RWPE2 (cell line): Measurements from ENCODE around the gene OBP2A.

ENCODE experiments used
- ATAC-seq: fragments of 200-7000 bp; cut with Tn5 transposase; 3 replicates; pipeline ENCODE4 v1.9.1; 2021; ENCODE audit warnings: low read depth
- DNase-seq: peaks from one replicate; pipeline ENCODE4 v3.0.0-alpha.2; 2020; ENCODE audit warnings: low spot score
- H3K27ac ChIP-seq: fragments of 450-650 bp; 2 replicates; pipeline ENCODE4 v1.5.1; 2017; ENCODE audit warnings: mild to moderate bottlenecking; ENCODE audit not compliant: poor library complexity, severe bottlenecking
- H3K27me3 ChIP-seq: fragments of 250-450 bp; sonication (Bioruptor Pico); 2 replicates; pipeline ENCODE4 v1.5.1; 2021; ENCODE audit warnings: mild to moderate bottlenecking, moderate library complexity; ENCODE audit not compliant: insufficient read depth, poor library complexity, severe bottlenecking
- H3K36me3 ChIP-seq: fragments of 250-450 bp; sonication (Bioruptor Pico); 2 replicates; pipeline ENCODE4 v1.5.1; 2020; ENCODE audit warnings: low read depth, mild to moderate bottlenecking, moderate library complexity
- H3K4me1 ChIP-seq: fragments of 250-450 bp; sonication (Bioruptor Pico); 2 replicates; pipeline ENCODE4 v1.5.1; 2021; ENCODE audit warnings: mild to moderate bottlenecking, moderate library complexity; ENCODE audit not compliant: insufficient read depth, poor library complexity, severe bottlenecking
- H3K4me3 ChIP-seq: fragments of 250-450 bp; sonication (Bioruptor Pico); 2 replicates; pipeline ENCODE4 v1.5.1; 2021; ENCODE audit warnings: mild to moderate bottlenecking, moderate library complexity; ENCODE audit not compliant: severe bottlenecking
- H3K9me3 ChIP-seq: fragments of 250-450 bp; sonication (Bioruptor Pico); 2 replicates; pipeline ENCODE4 v1.5.1; 2021; ENCODE audit warnings: mild to moderate bottlenecking, moderate library complexity; ENCODE audit not compliant: severe bottlenecking
- TF ChIP-seq, protein P1 (sequence below): fragments of 450-650 bp; IDR thresholded peaks from one replicate; pipeline ENCODE4 v1.5.1; 2017; ENCODE audit warnings: mild to moderate bottlenecking, moderate library complexity; ENCODE audit not compliant: poor library complexity, severe bottlenecking

The OBP2A gene

DNA sequence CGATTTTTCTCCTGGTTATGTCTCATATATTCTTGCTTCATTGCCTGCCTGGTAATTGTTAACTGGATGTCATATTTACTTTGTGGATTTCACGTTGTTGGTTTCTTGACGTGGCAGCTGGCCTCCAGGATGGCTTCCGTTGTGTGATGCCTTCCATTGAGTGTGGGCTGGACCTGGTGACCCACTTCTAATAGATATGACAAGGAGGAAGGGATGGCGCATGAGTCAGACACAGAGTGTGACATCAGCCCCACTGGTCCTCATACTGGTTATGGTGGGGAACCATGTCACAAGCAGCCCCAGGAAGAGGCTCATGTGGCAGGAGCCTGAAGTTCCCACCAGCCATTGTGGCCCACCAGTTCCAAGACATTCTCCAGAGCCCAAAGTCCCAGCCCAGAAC is 9.3 kb downstream of the OBP2A start:
- H3K36me3 ChIP-seq: no peaks in the 10 kb centered on the region
- TF ChIP-seq, protein P1, sequence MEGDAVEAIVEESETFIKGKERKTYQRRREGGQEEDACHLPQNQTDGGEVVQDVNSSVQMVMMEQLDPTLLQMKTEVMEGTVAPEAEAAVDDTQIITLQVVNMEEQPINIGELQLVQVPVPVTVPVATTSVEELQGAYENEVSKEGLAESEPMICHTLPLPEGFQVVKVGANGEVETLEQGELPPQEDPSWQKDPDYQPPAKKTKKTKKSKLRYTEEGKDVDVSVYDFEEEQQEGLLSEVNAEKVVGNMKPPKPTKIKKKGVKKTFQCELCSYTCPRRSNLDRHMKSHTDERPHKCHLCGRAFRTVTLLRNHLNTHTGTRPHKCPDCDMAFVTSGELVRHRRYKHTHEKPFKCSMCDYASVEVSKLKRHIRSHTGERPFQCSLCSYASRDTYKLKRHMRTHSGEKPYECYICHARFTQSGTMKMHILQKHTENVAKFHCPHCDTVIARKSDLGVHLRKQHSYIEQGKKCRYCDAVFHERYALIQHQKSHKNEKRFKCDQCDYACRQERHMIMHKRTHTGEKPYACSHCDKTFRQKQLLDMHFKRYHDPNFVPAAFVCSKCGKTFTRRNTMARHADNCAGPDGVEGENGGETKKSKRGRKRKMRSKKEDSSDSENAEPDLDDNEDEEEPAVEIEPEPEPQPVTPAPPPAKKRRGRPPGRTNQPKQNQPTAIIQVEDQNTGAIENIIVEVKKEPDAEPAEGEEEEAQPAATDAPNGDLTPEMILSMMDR: no peak
- H3K4me3 ChIP-seq: no peak overlapping the region
- H3K9me3 ChIP-seq: no peaks in the 10 kb centered on the region
- ATAC-seq (no peak), DNase-seq (no peak)
- no peak overlapping the region for H3K27ac ChIP-seq
- H3K4me1 ChIP-seq: no peaks in the 10 kb centered on the region
- H3K27me3 ChIP-seq: no peaks in the 10 kb centered on the region

DNA sequence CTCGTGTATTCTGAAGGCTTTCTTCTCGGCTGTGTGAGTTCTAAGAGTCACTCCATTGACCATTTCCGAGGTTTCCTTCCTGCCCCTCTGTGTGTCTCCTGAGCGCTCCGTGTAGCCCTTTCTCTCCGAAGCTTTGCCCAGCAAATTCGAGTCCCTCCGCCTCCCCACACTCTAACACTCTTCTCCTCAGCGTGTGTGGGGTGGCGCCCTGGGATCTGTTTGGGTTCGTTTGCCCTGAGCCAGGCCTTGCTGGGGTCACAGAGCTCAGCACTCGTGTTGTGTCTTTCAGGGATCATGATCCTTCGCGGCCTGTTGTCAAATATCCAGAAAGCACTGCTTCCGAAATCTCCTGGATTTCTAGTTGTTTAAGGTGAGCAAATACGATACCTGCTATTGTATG is 10.0 kb downstream of the OBP2A start:
- Histone ChIP-seq H3K27ac (no peak overlapping the region), H3K4me1 (no peaks in the 10 kb centered on the region), H3K9me3 (no peaks in the 10 kb centered on the region), H3K36me3 (no peaks in the 10 kb centered on the region), H3K27me3 (no peaks in the 10 kb centered on the region), H3K4me3 (no peak overlapping the region)
- ATAC-seq (no peak), DNase-seq (no peak)
- TF ChIP-seq, protein P1: no peak

DNA sequence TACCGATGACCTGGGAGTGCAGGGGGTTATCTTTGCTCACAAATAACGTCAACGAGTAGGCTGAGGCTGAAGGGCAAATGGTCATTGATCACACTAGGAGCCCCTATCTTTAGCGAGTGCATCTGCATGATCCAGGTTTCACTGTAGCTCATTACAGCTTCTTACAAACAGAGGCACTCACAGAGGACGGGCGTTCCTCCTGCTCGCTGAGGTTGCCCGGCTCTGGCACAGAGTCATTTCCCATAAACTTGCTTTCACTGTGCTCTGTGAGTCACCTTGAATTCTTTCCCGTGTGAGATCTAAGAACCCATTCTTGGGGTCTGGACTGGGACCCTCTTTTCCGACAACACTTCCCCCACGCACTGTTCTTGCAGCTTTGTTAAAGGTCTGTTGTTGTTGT is 13.7 kb downstream of the OBP2A start:
- TF ChIP-seq, protein P1: no peak
- H3K4me1 ChIP-seq: no peaks in the 10 kb centered on the region
- 0 out of 3 replicates have a peak, but pooled peaks have one; percentile 31 for ATAC-seq

DNA sequence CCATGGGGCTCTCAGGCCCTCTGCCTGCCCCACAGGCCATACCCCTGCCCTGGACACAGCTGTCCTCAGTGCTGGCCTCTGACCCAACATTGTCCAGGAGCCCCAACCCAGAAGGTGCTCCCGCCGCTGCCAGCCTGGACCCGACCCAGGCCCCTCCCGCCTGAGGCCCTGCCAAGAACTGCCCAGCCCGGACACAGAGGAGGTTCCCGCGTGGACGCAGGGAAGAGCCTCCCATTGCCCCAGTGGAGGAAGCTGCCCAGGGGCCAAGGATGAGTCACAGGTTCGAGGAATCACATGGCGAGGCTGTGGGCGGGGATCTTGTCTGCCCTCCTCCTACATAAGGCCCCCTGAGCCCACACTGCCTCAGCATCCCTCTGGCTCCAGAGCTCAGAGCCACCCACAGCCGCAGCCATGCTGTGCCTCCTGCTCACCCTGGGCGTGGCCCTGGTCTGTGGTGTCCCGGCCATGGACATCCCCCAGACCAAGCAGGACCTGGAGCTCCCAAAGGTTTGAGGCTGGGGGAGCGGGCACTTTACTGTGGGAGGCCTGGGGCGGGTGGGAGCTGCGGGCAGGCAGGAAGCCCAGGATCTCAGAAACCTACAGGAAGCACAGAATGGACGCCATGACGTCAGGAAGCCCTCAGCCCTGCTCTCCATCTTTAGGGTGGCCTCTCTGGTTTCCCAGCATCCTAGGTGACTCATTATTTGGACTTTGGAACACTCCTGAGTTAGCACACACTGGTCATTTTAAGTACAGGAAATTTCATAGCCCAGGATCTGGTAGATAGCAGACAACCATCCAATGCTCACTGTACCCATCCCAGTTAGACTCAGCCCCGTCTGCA is 15.7 kb downstream of the OBP2A start, which contains the start of gene PAEP:
TSS of gene PAEP (plus strand) at position 366 of the 844 bp plus-strand sequence.
- TF ChIP-seq, protein P1: no peak
- H3K4me3 ChIP-seq: no peak within 1 kb of the TSS
- ATAC-seq: no peak

More for the DNA sequence above, 13.7 kb downstream of the OBP2A start:
- Histone ChIP-seq H3K27ac (no peak overlapping the region), H3K36me3 (no peaks in the 10 kb centered on the region), H3K27me3 (no peaks in the 10 kb centered on the region), H3K9me3 (no peaks in the 10 kb centered on the region), H3K4me3 (no peak overlapping the region)
- DNase-seq: no peak

DNA sequence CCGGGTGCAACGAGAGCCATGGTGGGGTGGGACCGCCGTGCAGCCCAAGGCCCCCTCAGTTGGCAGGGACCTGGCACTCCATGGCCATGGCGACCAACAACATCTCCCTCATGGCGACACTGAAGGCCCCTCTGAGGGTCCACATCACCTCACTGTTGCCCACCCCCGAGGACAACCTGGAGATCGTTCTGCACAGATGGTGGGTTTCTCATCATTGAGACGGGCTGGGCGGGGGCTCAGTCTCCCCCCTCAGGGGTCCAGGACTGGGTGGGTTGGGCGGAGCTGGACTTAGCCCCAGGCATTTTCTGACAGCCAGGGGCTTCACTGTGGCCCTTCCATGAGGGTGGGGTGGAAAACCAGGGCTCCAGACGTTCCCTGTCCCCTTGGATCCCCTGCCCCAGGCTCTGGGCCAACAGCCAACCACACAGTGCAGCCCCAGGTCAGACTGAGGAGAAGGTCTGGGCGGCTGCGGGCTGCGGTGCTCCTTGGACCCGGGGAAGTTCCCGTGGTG is 16.4 kb downstream of the OBP2A start:
- Histone ChIP-seq H3K27ac (no peak overlapping the region), H3K4me1 (no peaks in the 10 kb centered on the region), H3K36me3 (no peaks in the 10 kb centered on the region), H3K27me3 (peaks cover 5% of the 10 kb centered on the region), H3K9me3 (no peaks in the 10 kb centered on the region), H3K4me3 (no peak overlapping the region)
- ATAC-seq (no peak), DNase-seq (no peak)
- TF ChIP-seq, protein P1: no peak

More for the DNA sequence above, 15.7 kb downstream of the OBP2A start, which contains the start of gene PAEP:
- Histone ChIP-seq H3K4me1 (no peaks in the 10 kb centered on the region), H3K27ac (no peak within 1 kb of the TSS), H3K36me3 (no peaks in the 10 kb centered on the region), H3K27me3 (peaks cover 2% of the 10 kb centered on the region), H3K9me3 (no peaks in the 10 kb centered on the region)
- peak; percentile 37 for DNase-seq
